ENCODE data around the gene CD302. TPM values are rescaled to one million over a fixed set of nuclear protein-coding genes. Genes with fewer than 3 reads are reported as not detected.

Gene CD302
- polyA plus RNA-seq, 1 donor (not counting 4 experiments of a cell fraction or from before 2014, with no cell fraction given) = 0.20 TPM

DNA sequence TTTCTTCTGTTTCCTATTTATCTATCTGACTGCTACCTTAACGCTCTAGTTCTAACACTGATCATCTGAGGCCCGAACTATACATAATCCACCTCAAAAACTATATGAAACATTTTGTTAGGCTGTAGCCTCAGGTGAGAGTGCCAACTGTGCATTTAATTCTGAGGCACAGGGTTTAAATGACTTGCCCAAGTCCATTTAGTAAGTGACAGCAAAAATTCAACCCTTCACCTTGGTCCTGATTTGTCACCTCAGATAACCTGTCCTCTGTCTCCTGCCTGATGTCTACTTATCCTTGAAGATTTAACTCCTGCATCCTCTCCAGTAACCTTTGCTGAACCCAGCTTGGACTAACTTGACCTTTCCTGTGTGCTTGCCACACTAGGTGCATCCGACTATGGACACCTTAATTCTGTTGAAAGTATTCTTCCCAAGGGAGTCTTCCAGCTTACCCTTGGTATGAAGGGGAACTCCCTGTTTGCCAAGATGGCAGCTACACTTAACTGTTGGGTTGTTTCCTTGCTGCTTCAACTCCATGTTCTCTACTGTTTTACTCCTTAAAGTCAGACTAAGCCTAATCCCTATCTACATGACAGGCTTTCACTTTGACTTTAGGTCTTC, 23.5 kb downstream of the CD302 start:
- no peaks in the 10 kb centered on the region for H3K9me3 ChIP-seq (ENCODE audit: control insufficient read depth, low read depth, low read length)
- no peak overlapping the region for H3K4me2 ChIP-seq (ENCODE audit: control insufficient read depth, extremely low read depth, insufficient read depth, low read depth, low read length)
- no peaks in the 10 kb centered on the region for H4K20me1 ChIP-seq (ENCODE audit: control insufficient read depth, extremely low read depth, insufficient read depth, low read length)
- H2AFZ ChIP-seq (ENCODE audit: control insufficient read depth, low read length) = no peak overlapping the region
- H3K27ac ChIP-seq (ENCODE audit: control insufficient read depth, insufficient read depth, low read length) = no peak overlapping the region
- no peak overlapping the region for H3K9ac ChIP-seq (ENCODE audit: control insufficient read depth, extremely low read depth, insufficient read depth, low read length)
- no peaks in the 10 kb centered on the region for H3K79me2 ChIP-seq (ENCODE audit: control insufficient read depth, insufficient read depth, low read length)
- FAIRE-seq (no peak), DNase-seq (ENCODE audit: low read depth, low spot score) (no peak)
- H3K9me1 ChIP-seq (ENCODE audit: control insufficient read depth, extremely low read depth, insufficient read depth, low read length) = no peaks in the 10 kb centered on the region
- dilution Hi-C loops (cut with MboI; ENCODE audit: extremely low pct_ligation_motif_present, low sequenced_read_pairs) = no loop called here
- no peaks in the 10 kb centered on the region for H3K4me1 ChIP-seq (ENCODE audit: control insufficient read depth, extremely low read depth, insufficient read depth, low read length)
- H3K36me3 ChIP-seq (ENCODE audit: control insufficient read depth in 2 of 2, extremely low read depth in 1 of 2, insufficient read depth in 2 of 2, low read length in 2 of 2) = peaks cover 0 to 8% of the 10 kb centered on the region in 2 experiments
- H3K4me3 ChIP-seq (ENCODE audit: control insufficient read depth in 2 of 3, extremely low read depth in 1 of 3, insufficient read depth in 2 of 3, low read depth in 1 of 3, low read length in 3 of 3) = no peak overlapping the region
- no peak for TF ChIP-seq EZH2 (IDR thresholded peaks at IDR 0.05; ENCODE audit: low read length)
- TF ChIP-seq, protein P1, sequence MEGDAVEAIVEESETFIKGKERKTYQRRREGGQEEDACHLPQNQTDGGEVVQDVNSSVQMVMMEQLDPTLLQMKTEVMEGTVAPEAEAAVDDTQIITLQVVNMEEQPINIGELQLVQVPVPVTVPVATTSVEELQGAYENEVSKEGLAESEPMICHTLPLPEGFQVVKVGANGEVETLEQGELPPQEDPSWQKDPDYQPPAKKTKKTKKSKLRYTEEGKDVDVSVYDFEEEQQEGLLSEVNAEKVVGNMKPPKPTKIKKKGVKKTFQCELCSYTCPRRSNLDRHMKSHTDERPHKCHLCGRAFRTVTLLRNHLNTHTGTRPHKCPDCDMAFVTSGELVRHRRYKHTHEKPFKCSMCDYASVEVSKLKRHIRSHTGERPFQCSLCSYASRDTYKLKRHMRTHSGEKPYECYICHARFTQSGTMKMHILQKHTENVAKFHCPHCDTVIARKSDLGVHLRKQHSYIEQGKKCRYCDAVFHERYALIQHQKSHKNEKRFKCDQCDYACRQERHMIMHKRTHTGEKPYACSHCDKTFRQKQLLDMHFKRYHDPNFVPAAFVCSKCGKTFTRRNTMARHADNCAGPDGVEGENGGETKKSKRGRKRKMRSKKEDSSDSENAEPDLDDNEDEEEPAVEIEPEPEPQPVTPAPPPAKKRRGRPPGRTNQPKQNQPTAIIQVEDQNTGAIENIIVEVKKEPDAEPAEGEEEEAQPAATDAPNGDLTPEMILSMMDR (optimal IDR thresholded peaks at IDR 0.05 in 1 of 3, IDR thresholded peaks at IDR 0.05 in 1 of 3, conservative IDR thresholded peaks at IDR 0.05 in 1 of 3; ENCODE audit: extremely low read depth in 1 of 3, insufficient read depth in 2 of 3, low read length in 3 of 3) = no peak
- no peaks in the 10 kb centered on the region for H3K27me3 ChIP-seq (ENCODE audit: control insufficient read depth, extremely low read depth, insufficient read depth, low read length)

DNA sequence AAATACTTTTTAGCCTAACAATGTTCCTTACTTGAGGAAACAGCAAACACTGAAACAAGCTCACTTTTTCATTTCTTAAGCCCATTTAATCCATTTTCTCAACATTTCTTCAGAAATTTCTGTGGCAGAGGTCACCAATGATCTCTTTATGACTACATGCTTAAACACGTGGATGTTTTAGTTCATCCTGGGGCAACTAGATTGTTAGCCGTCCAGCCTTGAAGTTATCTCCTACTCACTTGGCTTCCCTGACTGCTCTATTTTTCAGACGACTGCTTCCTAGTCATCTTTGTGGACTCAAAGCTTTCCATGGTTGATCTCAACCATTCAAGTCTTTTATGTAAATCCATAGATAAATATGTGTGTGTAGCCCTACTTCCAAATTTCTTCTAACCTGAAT, 24.1 kb downstream of the CD302 start:
- Histone ChIP-seq H3K27ac (ENCODE audit: control insufficient read depth, insufficient read depth, low read length) (no peak overlapping the region), H3K9ac (ENCODE audit: control insufficient read depth, extremely low read depth, insufficient read depth, low read length) (no peak overlapping the region), H3K9me1 (ENCODE audit: control insufficient read depth, extremely low read depth, insufficient read depth, low read length) (no peaks in the 10 kb centered on the region), H3K4me2 (ENCODE audit: control insufficient read depth, extremely low read depth, insufficient read depth, low read depth, low read length) (no peak overlapping the region), H3K4me1 (ENCODE audit: control insufficient read depth, extremely low read depth, insufficient read depth, low read length) (no peaks in the 10 kb centered on the region), H3K27me3 (ENCODE audit: control insufficient read depth, extremely low read depth, insufficient read depth, low read length) (no peaks in the 10 kb centered on the region), H3K36me3 (ENCODE audit: control insufficient read depth in 2 of 2, extremely low read depth in 1 of 2, insufficient read depth in 2 of 2, low read length in 2 of 2) (peaks cover 0 to 8% of the 10 kb centered on the region in 2 experiments), H3K79me2 (ENCODE audit: control insufficient read depth, insufficient read depth, low read length) (no peaks in the 10 kb centered on the region), H4K20me1 (ENCODE audit: control insufficient read depth, extremely low read depth, insufficient read depth, low read length) (no peaks in the 10 kb centered on the region), H2AFZ (ENCODE audit: control insufficient read depth, low read length) (no peak overlapping the region), H3K9me3 (ENCODE audit: control insufficient read depth, low read depth, low read length) (no peaks in the 10 kb centered on the region), H3K4me3 (ENCODE audit: control insufficient read depth in 2 of 3, extremely low read depth in 1 of 3, insufficient read depth in 2 of 3, low read depth in 1 of 3, low read length in 3 of 3) (no peak overlapping the region)
- DNase-seq (ENCODE audit: low read depth, low spot score) = no peak
- peak; percentile 13 for FAIRE-seq
- dilution Hi-C loops (cut with MboI; ENCODE audit: extremely low pct_ligation_motif_present, low sequenced_read_pairs) = no loop called here
- TF ChIP-seq, protein P1 (optimal IDR thresholded peaks at IDR 0.05 in 1 of 3, IDR thresholded peaks at IDR 0.05 in 1 of 3, conservative IDR thresholded peaks at IDR 0.05 in 1 of 3; ENCODE audit: extremely low read depth in 1 of 3, insufficient read depth in 2 of 3, low read length in 3 of 3) = no peak
- TF ChIP-seq EZH2 (IDR thresholded peaks at IDR 0.05; ENCODE audit: low read length) = no peak
